ENCODE results near the gene BICC1.

DNA sequence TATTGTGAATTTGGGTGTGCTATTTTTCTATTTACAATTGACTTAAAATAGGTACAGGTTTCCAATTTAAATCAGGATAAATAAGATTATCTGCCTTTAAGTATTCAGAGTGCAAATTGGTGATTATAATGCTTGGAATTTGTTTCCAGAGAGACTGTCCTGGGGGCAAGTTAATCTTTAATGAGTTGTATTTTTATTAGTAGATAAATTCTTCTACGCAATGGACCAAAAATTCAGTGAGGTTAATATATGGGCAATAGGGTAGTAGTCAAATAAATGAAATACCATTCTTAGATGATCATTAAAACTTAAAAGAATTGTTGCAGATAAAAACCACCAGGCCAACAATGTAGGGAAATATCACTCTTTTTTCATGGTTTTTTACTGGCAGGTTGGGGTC, 3.4 kb downstream of the BICC1 start:
- TF ChIP-seq CTCF (conservative IDR thresholded peaks at IDR 0.05; ENCODE audit: low read depth, low read length) (no peak), EZH2 (IDR thresholded peaks at IDR 0.05; ENCODE audit: low read length, unreplicated experiment) (no peak)

Measured in PC-3 (cell line).